ENCODE results near the gene SEMA3E. TPM values are rescaled to one million over a fixed set of nuclear protein-coding genes. Genes with fewer than 3 reads are reported as not detected.

SEMA3E gene
- total RNA-seq, 1 donor from 2014 or later: 0.27 TPM

DNA sequence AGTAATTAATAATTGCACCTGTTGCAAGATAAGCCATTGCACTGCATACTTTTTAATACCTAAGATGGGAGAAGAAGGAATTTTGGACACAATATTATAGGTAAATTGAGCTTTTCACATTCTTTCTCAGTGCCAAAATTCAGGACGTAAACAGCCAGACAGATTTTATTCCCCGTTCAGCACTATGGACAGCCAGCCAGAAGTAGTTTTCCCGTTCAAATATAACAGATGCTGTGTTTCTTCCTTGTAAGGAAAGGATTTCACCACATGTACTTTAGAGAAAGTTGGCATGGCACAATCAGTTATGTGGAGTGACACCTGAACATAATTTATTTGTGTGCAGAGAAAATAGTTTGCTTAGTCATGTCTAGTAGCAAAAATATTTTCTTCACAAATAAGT, 34.8 kb downstream of the SEMA3E start:
- no peak overlapping the region for H3K27ac ChIP-seq (replicated peaks)
- no peaks in the 10 kb centered on the region for H3K9me3 ChIP-seq (replicated peaks)
- no peak overlapping the region for H3K4me3 ChIP-seq
- intact Hi-C loops (cut with micrococcal nuclease): no loop called here
- no peaks in the 10 kb centered on the region for H3K27me3 ChIP-seq (ENCODE audit: low read depth)
- TF ChIP-seq, protein P1, sequence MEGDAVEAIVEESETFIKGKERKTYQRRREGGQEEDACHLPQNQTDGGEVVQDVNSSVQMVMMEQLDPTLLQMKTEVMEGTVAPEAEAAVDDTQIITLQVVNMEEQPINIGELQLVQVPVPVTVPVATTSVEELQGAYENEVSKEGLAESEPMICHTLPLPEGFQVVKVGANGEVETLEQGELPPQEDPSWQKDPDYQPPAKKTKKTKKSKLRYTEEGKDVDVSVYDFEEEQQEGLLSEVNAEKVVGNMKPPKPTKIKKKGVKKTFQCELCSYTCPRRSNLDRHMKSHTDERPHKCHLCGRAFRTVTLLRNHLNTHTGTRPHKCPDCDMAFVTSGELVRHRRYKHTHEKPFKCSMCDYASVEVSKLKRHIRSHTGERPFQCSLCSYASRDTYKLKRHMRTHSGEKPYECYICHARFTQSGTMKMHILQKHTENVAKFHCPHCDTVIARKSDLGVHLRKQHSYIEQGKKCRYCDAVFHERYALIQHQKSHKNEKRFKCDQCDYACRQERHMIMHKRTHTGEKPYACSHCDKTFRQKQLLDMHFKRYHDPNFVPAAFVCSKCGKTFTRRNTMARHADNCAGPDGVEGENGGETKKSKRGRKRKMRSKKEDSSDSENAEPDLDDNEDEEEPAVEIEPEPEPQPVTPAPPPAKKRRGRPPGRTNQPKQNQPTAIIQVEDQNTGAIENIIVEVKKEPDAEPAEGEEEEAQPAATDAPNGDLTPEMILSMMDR (IDR thresholded peaks at IDR 0.05; ENCODE audit: borderline replicate concordance): no peak
- H3K4me1 ChIP-seq: no peaks in the 10 kb centered on the region
- no peak for DNase-seq
- no peaks in the 10 kb centered on the region for H3K36me3 ChIP-seq

DNA sequence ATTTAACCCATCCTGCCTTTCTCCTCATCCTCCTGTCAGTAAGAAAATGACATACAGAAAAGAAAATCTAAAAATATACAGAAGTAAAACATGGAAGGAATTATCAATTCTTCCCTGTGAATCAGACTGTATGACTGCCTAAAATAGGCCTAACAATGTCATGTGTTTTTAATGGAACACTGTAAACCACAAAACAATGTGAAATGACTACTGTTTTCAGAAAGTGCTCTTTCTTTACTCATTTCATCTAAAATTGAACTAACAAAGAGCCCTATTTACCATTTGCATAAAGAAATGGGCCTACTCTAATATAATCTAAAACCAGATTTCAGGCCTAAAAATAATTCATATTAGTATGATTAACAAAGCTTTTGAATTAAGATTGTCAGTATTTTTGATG, 35.7 kb downstream of the SEMA3E start:
- no peaks in the 10 kb centered on the region for H3K4me1 ChIP-seq
- no peaks in the 10 kb centered on the region for H3K36me3 ChIP-seq
- no peak overlapping the region for H3K27ac ChIP-seq (replicated peaks)
- H3K9me3 ChIP-seq (replicated peaks): no peaks in the 10 kb centered on the region
- DNase-seq: no peak
- intact Hi-C loops (cut with micrococcal nuclease): no loop called here
- TF ChIP-seq, protein P1 (IDR thresholded peaks at IDR 0.05; ENCODE audit: borderline replicate concordance): no peak
- no peak overlapping the region for H3K4me3 ChIP-seq
- H3K27me3 ChIP-seq (ENCODE audit: low read depth): no peaks in the 10 kb centered on the region

DNA sequence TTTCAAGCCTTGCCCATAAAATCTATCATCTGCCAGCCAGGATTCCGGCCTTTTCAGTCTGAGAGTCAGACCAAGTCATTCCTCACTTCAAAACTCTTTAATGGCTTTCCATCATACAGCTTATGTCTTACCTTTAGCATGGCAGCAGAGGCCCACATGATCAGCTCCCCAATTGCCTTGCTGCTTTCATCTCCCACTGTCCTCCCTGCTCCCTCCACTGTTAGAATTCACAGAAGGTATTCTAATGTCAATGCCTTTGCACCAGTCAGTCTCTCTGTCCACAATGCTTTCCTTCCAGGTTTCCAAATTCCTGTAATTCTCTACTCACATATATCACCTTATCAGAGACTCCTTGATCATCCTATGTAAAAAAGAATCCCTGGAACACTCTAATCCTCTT, 37.2 kb downstream of the SEMA3E start:
- TF ChIP-seq, protein P1 (IDR thresholded peaks at IDR 0.05; ENCODE audit: borderline replicate concordance): no peak
- intact Hi-C loops (cut with micrococcal nuclease): no loop called here
- Histone ChIP-seq H3K36me3 (no peaks in the 10 kb centered on the region), H3K4me3 (no peak overlapping the region), H3K4me1 (no peaks in the 10 kb centered on the region), H3K27ac (replicated peaks) (no peak overlapping the region), H3K9me3 (replicated peaks) (no peaks in the 10 kb centered on the region), H3K27me3 (ENCODE audit: low read depth) (no peaks in the 10 kb centered on the region)
- DNase-seq: no peak

DNA sequence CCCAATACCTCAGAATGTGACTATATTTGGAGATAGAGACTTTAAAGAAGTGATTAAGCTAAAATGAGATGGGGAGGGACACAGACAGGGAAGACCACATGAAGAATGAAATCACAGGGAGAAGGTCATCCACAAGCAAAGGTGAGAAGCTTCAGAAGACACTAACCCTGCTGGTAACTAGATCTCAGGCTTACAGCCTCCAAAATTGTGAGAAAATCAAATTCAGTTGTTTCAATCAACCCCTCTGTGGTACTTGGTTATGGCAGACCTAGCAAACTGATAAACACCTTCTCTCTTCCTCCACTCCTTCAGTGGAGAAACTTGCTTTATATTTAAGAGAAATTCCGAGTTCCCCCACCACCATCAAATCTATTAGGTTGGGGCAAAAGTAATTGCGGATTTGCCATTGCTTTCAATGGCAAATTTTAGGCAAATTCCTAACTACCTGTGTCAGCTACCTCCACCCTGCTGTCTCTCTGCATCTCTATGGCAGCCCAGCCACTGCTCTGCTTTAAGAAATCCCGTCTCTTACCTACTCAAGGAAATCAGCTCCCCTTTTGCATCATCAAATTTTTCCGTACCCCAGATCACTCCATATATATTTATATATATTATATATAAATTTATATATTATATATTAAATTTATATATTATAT, 38.2 kb downstream of the SEMA3E start:
- peaks cover 4% of the 10 kb centered on the region for H3K9me3 ChIP-seq (replicated peaks)
- no peak overlapping the region for H3K4me3 ChIP-seq
- H3K36me3 ChIP-seq: no peaks in the 10 kb centered on the region
- intact Hi-C loops (cut with micrococcal nuclease): no loop called here
- DNase-seq: no peak
- H3K27me3 ChIP-seq (ENCODE audit: low read depth): no peaks in the 10 kb centered on the region
- no peaks in the 10 kb centered on the region for H3K4me1 ChIP-seq
- TF ChIP-seq, protein P1 (IDR thresholded peaks at IDR 0.05; ENCODE audit: borderline replicate concordance): no peak
- H3K27ac ChIP-seq (replicated peaks): no peak overlapping the region

DNA sequence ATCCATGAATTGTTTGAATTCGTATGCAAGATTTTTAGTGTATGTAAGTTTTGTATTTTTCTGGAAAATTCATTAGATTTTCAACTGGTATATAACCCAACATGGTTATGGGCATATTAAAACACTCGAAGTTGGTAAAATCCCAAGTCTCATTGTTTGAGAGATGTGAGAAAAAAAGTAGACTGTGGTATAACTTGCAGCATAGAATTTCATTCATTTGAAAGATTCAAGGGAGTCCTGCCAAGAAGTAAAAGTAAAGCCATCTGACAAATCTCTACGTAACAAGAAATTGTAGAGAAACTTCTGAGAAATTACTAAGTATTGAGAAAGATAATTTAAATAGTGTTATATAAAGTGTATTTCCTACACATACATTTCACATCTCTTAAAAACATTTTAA, 40.2 kb downstream of the SEMA3E start:
- Histone ChIP-seq H3K4me1 (no peaks in the 10 kb centered on the region), H3K9me3 (replicated peaks) (peaks cover 8% of the 10 kb centered on the region), H3K27me3 (ENCODE audit: low read depth) (no peaks in the 10 kb centered on the region), H3K4me3 (no peak overlapping the region), H3K27ac (replicated peaks) (no peak overlapping the region), H3K36me3 (no peaks in the 10 kb centered on the region)
- DNase-seq: no peak
- TF ChIP-seq, protein P1 (IDR thresholded peaks at IDR 0.05; ENCODE audit: borderline replicate concordance): no peak
- intact Hi-C loops (cut with micrococcal nuclease): no loop called here

Data from left ventricle myocardium inferior (tissue), 1 donor.